ENCODE data around the gene ADGRV1.

The ADGRV1 gene

DNA sequence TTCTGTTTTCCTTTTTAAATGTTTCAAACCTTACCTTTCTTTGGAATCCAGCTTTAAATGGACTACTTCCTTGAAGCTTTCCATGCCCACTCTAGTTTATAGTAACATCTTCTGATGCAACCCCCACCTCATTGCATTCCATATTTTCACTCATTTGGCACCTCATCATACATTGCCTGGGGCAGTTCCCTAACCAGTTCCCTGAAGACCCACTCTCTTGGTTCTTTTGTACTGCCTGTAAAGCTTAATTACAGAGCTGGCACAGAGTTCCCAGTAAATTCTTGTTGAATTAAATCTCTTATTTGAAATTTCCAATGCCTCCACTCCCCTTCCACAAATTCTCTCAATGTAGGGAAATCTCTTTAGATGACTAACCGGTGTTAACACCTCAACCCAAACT lies 567.3 kb downstream of the ADGRV1 start:
- no peak for DNase-seq

GRCh38 chr5:91126448-91126847 lies 567.9 kb downstream of the ADGRV1 start:
- no peak for DNase-seq

DNA sequence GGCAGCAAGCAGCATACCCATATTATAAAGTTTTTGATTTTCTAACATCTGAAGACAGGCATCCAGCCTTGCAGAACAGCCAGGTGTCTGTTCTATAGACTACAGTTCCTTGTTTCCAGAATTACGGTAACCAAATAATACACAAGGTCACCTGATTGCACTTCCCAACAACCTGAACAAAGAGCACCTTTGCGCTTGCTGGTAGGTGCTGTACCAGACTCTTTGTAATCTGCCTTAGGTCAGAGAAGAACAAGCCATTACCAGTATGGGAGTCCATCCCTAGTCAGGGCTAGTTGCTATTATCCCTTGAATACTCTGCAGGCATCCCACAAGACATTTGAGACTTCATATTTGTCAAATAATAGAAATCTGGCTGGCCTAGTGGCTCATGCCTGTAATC lies 568.3 kb downstream of the ADGRV1 start:
- DNase-seq = no peak

- no peak for DNase-seq
Observed at GRCh38 chr5:91127456-91128081, 569.0 kb downstream of the ADGRV1 start.

DNA sequence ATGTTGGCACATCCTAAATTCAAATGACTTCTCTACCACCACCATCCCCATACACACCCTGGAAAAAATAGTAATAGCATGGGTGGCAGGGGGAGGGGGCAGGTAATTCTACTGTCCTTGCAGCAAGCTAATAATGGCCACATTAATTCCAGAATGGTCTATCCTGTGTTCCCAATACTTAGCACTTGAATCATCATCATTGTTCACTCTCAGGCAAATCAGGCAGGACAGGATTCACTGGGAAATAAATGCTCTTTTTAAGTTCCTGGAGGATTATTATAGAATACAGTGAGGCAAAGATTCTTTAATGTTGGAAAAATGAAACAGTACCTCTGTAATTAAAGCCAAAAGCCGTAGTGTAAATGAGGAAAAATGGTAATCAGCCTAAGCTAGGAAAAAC lies 570.0 kb downstream of the ADGRV1 start:
- DNase-seq = no peak

DNA sequence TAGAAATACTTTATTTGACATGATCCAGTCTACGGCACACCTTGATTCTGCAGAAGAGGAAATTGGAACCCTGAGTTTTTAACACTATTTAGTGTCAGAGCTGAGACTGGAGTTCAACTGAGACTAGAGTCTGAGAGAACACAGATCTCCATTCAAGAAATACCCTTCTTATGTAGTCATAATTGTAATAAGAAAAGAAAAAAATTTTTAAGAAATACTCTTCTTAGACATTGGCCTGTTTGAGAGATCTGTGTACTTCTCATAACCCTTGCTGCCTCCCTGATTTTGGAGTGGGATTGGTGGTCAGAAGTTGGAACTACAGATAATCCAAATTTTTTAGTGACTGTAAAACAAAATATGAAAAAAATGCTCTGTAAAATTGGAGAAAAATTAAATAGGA lies 571.2 kb downstream of the ADGRV1 start:
- DNase-seq = no peak

DNA sequence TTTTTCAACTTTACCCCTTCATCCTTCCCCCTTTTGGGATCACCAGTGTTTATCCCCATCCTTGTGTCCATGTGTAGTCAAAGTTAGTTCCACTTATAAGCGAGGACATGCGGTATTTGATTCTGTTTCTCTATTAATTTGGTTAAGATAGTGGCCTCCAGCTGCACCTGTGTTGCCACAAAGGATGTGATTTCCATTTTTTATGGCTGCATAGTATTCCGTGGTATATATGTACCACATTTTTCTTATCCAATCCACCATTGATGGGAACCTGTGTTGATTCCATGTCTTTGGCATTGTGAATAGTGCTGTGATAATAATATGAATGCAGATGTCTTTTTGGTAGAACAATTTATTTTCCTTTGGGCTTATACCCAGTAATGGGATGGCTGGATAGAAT lies 572.2 kb downstream of the ADGRV1 start:
- DNase-seq = no peak

- no peak for DNase-seq
Observed at GRCh38 chr5:91132550-91132949, 574.0 kb downstream of the ADGRV1 start.

GRCh38 chr5:91133183-91133582 lies 574.6 kb downstream of the ADGRV1 start:
- no peak for DNase-seq

- DNase-seq = no peak
Observed at GRCh38 chr5:91135475-91136248, 577.1 kb downstream of the ADGRV1 start.

DNA sequence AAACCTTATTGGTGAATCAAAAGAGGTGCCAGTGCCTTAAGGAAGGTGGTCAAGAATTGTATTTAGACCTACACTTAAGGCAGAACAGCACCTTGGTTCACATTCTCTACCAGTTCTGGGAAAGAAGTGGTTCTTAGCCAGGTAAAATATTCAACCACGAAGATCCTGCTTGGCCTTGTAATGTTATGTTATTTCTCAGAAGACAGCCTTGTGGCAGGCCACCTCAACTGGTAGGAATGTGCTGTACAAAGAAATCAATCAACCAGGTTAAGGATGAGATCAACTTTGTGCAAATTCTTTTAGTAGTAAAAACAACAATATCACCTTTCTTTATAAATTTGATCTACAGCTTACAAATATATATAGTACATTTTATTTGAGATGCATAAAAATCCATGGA lies 577.7 kb downstream of the ADGRV1 start:
- DNase-seq = no peak

DNA sequence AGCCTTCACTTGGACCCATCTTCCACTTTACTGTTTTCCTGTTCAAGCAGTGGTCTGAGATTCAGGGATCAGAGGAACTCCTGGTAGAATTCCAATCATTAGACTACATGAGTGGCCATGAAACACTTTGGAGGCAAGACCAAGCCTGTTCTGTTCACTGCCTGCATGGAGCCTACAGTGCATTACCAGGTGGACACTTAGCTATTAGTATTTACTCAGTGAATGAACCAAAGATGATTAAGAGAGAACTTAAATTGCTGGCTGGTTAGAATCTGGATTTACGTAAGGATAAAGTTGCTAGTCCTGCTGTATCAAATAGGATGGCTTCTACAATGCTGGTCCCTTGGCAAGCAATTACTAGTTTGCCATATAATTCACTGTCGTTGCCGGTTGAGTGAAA lies 579.0 kb downstream of the ADGRV1 start:
- DNase-seq = no peak

DNA sequence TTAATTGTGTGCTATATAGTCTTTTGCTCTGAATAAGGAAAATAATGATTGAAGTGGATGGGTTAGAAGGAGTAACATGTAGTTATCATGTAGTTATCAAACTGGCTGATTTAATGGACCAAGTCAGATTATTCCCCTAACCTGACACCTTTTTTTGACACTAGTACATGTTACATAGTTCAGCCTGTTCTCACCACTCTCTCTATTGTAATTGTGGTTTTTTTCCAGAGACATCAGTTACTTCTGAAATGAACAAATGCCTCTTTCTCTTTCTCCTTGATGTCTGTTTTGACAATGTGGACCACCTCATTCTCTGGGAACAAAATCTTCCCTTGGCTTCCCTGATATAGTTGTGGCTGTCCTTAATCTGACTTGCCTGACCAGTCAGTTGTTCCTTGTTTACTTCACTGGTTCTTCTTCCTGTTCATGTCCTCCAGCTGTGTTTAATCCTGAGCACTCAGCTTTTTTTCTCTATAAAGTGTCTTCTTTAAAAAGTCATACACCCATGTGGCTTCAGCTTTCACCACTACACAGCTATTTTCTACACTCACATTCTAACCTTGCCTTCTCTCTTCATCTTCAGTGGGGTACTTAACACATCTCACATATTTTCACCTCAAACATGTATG lies 581.1 kb downstream of the ADGRV1 start:
- DNase-seq = no peak

DNA sequence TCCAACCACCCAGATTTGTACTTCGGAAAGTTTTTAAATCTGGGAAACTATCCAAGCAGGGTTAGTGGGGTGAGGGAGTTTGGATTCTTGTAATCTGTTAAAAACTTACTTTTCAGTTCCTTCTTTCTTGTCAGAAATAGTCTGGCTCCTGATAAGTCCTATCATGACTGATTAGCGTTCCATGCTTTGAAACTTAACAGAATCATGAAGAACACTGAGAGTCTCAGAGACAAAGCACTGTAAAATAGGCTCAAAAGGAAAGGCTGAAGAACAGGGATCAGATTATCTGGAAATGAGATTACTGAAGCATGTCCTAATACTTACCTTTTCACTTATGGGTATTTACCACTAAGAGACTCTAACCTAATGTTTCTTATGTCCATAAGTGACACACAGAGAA lies 582.1 kb downstream of the ADGRV1 start:
- DNase-seq = no peak

DNA sequence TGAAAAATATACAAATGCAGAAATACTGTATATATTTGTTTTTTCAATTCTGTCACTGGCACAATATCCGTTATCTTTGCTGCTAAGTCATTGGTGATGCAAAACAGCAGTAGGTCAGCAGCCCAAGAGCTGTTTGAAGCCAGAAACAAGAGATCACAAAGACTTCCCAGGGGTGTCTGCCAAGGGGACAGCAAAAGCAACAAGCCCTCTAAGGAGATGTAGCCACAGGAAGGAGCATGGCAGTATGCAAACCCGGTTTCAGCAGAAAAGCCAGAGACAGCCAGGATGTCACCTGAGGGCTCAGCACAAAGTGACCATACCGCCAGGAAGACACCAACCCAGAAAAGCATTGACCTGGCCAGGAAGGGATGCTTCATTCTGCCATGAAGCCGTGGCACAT lies 583.0 kb downstream of the ADGRV1 start:
- DNase-seq = no peak

GRCh38 chr5:91142386-91142785 lies 583.8 kb downstream of the ADGRV1 start:
- no peak for DNase-seq

DNA sequence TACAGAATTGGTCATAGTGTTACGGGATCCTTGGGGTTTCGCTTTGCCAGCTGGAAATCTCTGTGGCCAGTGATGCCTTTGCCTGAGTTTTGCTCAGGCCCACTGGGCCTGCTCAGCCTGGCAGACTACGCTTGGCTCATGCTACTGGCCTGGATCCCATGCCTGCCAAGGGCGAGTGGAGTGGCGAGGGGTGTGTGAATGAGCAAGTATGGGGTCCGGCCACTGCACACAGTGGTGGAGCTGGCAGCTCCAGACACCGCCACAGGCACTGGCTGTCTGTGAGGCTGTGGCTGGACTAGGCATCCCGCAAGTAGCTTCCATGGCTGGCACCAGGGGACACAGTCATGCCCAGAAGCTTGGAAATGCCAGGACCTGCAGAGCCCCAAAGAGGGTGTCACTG lies 584.2 kb downstream of the ADGRV1 start:
- DNase-seq = no peak

- DNase-seq = no peak
Observed at GRCh38 chr5:91143840-91144239, 585.2 kb downstream of the ADGRV1 start.

- DNase-seq = no peak
Observed at GRCh38 chr5:91144491-91145332, 586.1 kb downstream of the ADGRV1 start.

DNA sequence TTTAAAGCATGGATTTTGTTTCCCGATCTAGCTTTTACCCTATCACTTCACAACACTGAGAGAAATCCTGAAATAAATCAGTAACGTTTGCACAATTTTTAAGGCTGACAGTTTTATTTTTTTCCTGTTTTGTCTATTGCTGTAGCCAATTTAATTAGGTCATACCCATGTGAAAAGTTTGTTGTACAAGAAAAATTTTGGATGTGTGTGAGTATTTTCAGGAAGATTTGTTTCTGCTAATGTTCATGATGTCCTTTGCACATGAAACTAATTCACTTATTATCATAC lies 586.7 kb downstream of the ADGRV1 start:
- no peak for DNase-seq

DNA sequence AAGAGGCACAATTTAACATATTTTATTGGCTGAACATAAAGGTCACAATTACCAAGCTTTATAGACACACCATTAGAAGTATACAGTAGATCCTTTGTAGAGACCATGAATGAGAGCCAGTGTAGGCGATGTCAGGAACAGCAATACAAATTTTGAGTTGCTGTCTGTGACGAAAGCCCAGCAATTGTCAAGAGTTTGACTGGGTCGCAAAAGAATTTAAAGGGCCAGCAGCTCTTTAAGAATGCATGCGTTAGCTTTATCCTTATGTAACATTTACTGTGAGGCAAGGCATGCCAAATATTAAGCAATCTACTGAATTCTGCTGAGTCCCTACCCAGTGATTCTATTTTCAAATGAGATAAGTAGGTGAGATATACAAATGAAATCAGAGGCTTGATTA lies 587.6 kb downstream of the ADGRV1 start:
- DNase-seq = no peak

DNA sequence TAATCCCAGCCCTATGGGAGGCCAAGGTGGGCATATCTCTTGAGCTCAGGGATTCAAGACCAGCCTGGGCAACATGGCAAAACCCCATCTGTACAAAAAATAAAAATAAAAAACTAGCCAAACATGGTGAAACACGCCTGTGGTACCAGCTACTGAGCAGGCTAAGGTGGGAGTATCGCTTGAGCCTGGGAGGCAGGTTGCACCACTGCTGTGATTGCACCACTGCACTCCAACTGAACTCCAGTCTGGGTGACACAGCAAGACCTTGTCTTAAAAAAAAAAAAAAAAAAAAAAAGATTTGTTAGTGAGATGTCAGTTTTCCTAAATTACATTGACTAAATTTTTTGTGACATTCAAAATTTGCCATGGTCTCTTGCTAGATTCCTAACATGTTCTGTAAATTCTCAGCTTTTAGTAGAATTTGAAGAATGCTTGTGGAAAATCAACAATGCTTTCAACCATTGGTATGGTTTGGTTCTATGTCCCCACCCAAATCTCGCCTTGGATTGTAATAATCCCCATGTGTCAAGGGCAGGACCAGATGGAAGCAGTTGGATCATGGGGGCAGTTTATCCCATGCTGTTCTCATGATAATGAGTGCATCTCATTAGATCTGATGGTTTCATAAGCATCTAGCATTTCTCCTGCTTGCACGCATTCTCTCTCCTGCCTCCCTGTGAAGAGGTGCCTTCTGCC lies 588.5 kb downstream of the ADGRV1 start:
- DNase-seq = no peak

- DNase-seq = no peak
Observed at GRCh38 chr5:91150234-91150633, 591.6 kb downstream of the ADGRV1 start.

All from hematopoietic multipotent progenitor cell treated with erythropoietin and hydrocortisone succinate and interleukin-3 and kit ligand, for 8 days (in vitro differentiated cells).